ENCODE results near the gene ACER2. TPM values are rescaled to one million over a fixed set of nuclear protein-coding genes. Genes with fewer than 3 reads are reported as not detected.

Gene ACER2
- total RNA-seq, 1 donor: 3.8 TPM

DNA sequence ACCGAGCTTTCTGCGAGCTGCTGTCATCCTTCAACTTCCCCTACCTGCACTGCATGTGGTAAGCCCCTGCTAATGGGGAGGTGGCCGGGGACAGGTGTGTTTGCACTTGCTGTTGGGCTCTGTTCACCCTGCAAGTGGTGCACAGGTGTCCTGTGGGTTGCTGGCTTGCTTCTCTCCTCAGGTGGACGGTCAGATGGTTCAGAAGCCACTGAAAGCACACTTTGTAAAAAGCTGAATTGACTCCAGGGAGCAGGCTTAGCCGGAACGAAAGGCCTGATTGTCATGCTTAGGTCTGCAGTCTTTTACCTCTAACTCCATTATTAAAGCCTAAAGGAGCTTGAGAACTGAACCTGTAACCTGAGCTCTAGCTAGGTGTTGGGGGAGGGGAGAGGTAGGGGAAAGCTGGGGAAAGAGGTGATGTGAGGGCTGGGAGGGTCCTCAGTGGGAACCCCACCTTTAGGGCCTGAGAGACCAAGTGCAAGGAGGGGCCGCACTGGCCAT is 37.6 kb downstream of the ACER2 start:
- DNase-seq (ENCODE audit: low read depth in 2 of 3, low spot score in 2 of 3): no peak

- no peak for DNase-seq (ENCODE audit: low read depth in 2 of 3, low spot score in 2 of 3)
These were observed 42.7 kb downstream of the ACER2 start for GRCh38 chr9:19451240-19452087.

DNA sequence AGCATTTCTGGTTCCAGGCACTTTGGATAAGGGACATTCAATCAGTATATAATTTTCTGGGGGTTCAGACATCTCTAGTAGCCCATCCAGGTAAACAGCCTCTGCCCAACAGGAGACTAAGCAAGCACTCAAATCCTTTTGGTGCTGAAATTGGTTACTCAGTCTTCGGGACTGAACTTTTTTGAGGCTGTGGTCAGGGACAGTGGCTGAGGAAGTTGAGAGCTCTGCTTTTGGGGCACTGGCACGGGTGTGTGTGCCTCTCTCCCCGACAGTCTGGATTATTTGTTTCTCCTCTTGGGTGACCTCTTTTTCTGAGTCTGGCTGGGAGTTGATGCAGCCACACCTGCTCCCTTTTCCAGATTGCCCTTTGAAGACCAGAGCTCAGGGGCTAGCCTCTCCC is 47.6 kb downstream of the ACER2 start:
- DNase-seq (ENCODE audit: low read depth in 2 of 3, low spot score in 2 of 3): peak in 1 of 3 donors; percentile 41

DNA sequence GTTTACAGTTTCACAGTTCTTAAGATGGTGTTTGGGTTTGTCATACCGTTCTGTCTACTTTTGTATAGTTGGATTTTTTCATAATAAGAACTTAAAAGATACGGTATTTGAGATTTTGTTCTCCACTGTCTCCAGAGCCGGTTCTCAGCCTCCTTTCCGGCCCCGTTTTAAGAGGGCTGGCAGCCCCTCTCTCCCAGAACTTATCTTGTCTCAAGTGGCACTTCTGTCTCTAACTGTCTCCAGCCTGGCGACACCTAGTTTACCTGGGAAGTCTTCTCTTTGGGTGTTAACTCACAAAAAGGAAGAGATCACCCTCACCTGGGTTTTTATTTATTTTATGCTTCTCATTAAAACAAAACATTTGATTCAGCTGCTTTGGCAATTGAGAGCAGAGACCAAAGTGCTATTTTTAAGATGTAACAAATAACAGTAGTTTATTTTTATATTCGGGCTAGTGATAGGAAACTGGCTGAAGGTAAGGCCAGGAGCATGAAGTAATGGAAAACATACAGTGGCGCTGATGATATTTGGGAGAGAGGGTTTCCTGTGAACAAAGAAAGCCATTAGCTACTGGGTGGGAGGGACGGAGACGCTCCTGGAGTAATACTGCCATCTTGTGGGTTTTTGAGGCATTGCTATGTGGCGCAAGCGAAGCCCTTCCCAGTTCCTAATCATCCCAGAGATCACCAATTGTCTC is 48.3 kb downstream of the ACER2 start:
- DNase-seq (ENCODE audit: low read depth in 2 of 3, low spot score in 2 of 3): peak; percentile 47 to 73 (median 65)

- DNase-seq (ENCODE audit: low read depth in 2 of 3, low spot score in 2 of 3): no peak
These were observed 48.8 kb downstream of the ACER2 start for GRCh38 chr9:19457693-19458009.

DNA sequence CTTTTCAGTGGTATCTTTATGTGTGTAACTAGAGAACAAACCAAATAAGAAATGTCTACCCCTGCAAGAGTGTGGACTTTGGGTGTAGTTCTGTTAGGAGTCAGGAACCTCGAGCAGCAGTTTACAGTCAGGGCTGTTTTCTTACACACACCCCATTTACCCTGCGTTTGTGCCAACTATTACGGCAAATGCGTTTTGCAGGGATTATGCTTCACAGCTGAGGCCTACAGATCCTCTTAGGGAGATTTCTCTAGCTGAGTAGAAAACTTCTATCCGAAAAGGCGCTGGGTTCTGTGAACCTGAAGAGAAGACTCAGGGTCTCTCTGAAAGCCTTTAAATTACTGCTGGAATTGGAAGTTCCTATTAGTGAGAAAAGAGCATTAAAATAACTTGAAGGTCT is 51.4 kb downstream of the ACER2 start:
- DNase-seq (ENCODE audit: low read depth in 2 of 3, low spot score in 2 of 3): no peak

DNA sequence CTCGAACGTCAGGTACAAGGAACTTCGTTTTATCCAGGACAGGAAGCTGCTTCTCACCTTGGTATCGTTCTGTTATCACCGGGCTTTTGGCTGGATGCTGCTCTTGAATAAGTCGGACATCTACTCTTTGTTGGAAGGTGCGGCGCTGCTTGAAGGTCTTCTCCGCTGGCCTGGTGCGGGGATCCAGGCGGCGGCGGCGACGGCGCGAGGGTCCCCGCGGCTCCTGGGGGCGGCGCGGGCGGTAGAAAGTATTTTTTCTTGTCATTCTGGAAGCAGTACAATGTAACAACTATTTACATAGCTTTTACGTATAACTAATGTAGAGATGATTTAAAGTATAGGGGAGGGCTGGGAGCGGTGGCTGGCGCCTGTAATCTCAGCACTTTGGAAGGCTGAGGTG is 52.3 kb downstream of the ACER2 start:
- no peak for DNase-seq (ENCODE audit: low read depth in 2 of 3, low spot score in 2 of 3)

- DNase-seq (ENCODE audit: low read depth in 2 of 3, low spot score in 2 of 3): no peak
These were observed 55.4 kb downstream of the ACER2 start for GRCh38 chr9:19464061-19464763.

DNA sequence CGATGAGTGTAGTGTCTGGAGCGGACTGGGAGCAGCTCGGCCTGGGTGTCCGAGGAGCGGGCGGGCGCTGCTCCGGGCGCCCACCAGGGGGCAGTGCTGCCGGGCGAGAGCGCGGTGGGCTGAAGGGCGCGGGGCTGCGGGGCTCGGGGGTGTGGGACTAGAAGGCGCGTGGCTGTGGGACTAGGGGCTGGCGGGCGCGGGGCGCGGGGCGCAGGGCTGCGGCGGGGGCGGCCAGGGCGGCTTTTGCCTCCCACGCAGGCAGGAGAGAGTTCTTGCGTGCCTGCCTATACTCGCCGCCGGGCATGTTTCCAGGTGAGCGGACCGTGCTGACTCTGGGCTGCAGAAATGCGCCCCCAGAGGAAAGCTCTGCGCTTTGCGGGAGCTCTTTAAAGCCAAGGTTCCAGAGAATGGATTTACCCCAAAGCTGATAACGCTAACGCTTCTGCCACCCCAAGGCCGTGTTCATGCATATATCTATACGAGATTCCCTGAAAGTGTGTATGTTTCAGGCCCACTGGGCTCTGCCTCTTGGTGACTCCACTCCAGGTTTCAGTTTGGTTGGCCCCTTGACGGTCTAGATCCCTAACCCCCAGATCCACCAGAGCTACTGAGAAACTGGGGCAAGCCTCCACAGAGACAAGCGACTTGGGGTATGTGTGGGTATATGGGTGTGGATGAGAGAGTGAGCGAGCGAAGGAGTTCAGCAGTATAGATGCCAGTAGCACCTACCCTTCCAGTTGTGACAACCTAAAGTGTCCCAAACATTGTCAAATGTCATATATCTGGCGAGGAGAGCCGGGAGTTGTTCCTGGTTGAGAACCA is 56.2 kb downstream of the ACER2 start:
- peak; percentile 47 to 82 (median 81) for DNase-seq (ENCODE audit: low read depth in 2 of 3, low spot score in 2 of 3)

DNA sequence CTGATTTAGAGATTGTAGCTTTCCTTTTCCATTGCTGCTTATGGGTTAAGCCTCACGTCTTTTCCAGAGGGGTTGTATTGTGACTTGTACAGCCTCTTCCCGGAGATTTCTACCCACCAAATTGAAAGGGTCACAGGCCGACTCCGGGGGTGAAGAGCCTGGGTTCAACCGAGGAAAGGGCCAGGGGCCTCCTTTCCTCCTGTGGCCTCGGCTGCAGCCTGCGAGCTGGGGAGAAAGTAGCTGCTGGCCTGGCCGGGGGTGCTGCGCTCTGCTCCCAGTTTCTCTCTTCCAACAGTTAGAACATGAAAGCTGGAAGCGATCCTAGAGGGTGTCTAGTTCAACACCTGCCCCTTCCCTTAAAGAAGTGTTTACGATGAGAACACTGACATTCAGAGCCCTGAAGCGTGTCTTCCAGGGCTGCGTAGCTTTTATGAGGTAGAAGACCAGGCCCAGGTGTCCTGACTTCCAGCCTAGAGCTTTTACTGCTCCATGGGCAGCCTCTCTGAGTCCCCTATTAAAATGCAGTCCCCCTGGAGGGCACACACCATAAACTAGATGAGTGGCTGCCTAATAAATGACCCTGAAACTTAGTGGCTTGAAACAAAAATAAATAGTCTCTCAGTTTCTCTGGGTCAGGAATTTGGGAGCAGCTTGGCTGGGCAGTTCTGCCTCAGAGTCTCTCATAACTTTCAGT is 56.9 kb downstream of the ACER2 start:
- DNase-seq (ENCODE audit: low read depth in 2 of 3, low spot score in 2 of 3): no peak

- DNase-seq (ENCODE audit: low read depth in 2 of 3, low spot score in 2 of 3): no peak
These were observed 57.5 kb downstream of the ACER2 start for GRCh38 chr9:19466280-19466639.

DNA sequence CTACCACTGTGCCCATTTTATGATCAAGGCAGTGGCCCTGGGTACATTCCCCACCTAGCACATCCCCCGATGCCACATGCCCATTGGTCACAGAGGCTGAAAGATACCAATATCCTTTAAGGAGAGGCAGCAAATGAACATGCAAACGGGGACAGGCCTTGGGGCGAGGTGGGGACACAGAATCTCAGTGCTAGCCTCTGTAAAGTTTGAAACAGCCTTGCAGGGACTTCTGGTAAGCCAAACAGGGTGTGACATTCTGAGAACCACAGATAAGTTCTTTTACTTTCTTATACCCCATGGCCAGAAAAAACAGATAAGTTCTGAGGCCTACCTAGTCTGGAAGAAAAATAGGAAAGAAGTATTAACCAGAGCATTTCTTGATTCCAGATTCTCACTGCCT is 60.5 kb downstream of the ACER2 start:
- DNase-seq (ENCODE audit: low read depth in 2 of 3, low spot score in 2 of 3): no peak

DNA sequence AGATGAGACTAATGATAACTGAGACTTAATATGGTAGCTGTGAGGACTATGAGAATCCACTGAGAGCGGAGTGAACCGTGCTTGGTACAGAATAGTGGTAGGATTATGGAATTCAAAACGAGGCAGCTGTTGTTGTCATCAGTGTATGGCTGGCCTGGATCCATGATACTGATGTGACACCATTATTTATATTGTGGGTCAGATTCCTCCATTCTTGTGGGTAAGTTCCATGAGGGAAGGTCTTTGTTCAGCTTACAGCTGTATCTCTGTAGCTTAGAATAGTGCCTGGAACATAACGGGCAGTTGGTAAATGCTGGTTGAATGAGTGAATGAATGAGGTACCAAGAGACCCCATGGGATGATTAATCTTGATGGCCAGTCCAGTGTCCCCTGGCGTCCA is 61.8 kb downstream of the ACER2 start:
- no peak for DNase-seq (ENCODE audit: low read depth in 2 of 3, low spot score in 2 of 3)

DNA sequence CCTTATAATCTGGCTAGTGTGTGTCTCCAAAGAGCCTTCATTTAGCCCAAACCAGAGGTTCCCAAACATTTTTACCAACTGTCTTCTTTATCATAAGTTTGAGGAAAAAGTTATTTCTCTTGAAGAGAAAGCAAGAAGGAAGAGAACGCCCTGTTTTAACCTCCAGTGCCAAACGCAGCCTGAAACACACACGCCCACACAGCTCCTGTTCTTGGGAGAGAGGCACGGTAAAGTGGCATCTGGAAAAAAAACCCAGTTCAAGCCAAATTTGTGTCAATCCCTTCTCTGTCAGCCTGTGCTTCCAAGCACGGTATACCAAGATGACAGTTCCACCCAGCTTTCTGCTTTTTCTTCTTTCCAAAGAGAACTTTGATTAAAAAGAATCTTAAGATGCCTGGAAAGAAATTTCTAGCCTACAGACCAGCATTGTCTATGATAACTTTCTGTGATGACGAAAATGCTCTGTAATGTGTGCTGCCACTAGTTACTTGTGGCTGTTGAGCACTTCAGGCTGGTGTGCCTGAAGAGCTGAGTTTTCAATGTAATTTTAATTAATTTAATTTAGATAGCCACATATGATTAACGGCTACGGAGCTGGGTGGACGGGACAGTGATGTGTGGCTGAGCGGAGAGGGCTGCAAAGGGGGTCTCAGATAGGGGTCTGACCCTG is 62.3 kb downstream of the ACER2 start:
- no peak for DNase-seq (ENCODE audit: low read depth in 2 of 3, low spot score in 2 of 3)

GRCh38 chr9:19471737-19472648 is 63.2 kb downstream of the ACER2 start:
- peak in 2 of 3 donors; percentile 54 to 67 for DNase-seq (ENCODE audit: low read depth in 2 of 3, low spot score in 2 of 3)

GRCh38 chr9:19473605-19474004 is 64.8 kb downstream of the ACER2 start:
- DNase-seq (ENCODE audit: low read depth in 2 of 3, low spot score in 2 of 3): no peak

DNA sequence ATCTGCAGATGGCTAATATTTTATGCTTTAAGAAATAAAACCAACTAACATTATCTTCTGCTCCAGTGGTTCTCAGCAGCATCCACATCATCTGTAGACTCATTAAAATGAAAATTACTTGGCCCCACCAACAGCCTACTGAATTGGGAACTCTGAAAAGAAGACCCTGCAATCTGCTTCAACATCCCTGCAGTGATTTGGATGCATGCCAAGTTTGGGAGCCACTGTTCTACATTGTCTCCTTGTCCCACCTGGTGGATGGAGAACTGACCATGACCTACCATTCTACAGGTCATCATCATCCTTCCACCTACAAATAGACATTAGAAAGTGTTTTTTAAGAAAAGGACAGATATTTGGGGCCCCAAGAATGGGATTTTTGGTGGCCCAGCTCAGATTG is 71.1 kb downstream of the ACER2 start:
- no peak for DNase-seq (ENCODE audit: low read depth in 2 of 3, low spot score in 2 of 3)

GRCh38 chr9:19480345-19480744 is 71.5 kb downstream of the ACER2 start:
- no peak for DNase-seq (ENCODE audit: low read depth in 2 of 3, low spot score in 2 of 3)

All from hematopoietic multipotent progenitor cell (in vitro differentiated cells).